Parathyroid adenoma (tissue), 2 donors: Measurements from ENCODE around the gene EIF4G1.

Source experiments
- H2AFZ ChIP-seq: fragments of 300-600 bp; sonication (generic); one replicate; pipeline ENCODE4 v1.7.0; 2017; ENCODE audit warnings: antibody characterized with exemption, mild to moderate bottlenecking
- H3K27ac ChIP-seq: fragments of 300-600 bp; sonication (generic); one replicate; pipeline ENCODE4 v1.7.0; 2017
- H3K27me3 ChIP-seq: fragments of 300-600 bp; sonication (generic); one replicate; pipeline ENCODE4 v1.7.0; 2017; ENCODE audit warnings: low read length; ENCODE audit not compliant: control insufficient read depth, insufficient read depth
- H3K36me3 ChIP-seq: fragments of 300-600 bp; sonication (generic); one replicate; pipeline ENCODE4 v1.7.0; 2017; ENCODE audit warnings: low read length; ENCODE audit not compliant: control insufficient read depth, insufficient read depth
- H3K4me1 ChIP-seq: fragments of 300-600 bp; sonication (generic); one replicate; pipeline ENCODE4 v1.7.0; 2017; ENCODE audit warnings: control low read depth
- H3K4me2 ChIP-seq: fragments of 300-600 bp; sonication (generic); one replicate; pipeline ENCODE4 v1.7.0; 2017; ENCODE audit warnings: low read length
- H3K4me3 ChIP-seq: fragments of 300-600 bp; sonication (generic); one replicate; pipeline ENCODE4 v1.7.0; 2017; ENCODE audit warnings: low read depth, low read length
- H3K79me2 ChIP-seq: fragments of 300-600 bp; sonication (generic); one replicate; pipeline ENCODE4 v1.7.0; 2017; ENCODE audit warnings: control low read depth
- H3K9ac ChIP-seq: fragments of 300-600 bp; sonication (generic); one replicate; pipeline ENCODE4 v1.7.0; 2017; ENCODE audit warnings: mild to moderate bottlenecking
- H3K9me3 ChIP-seq: fragments of 300-600 bp; sonication (generic); one replicate; pipeline ENCODE4 v1.7.0; 2017; ENCODE audit warnings: low read length; ENCODE audit not compliant: control insufficient read depth
- CTCF ChIP-seq: fragments of 300-600 bp; sonication (generic); IDR thresholded peaks from one replicate; pipeline ENCODE4 v1.7.0; 2017; ENCODE audit warnings: antibody characterized with exemption, mild to moderate bottlenecking
- donor health status: primary hyperparathyroidism.

The EIF4G1 gene

GRCh38 chr3:184291738-184292445 is 22.5 kb upstream of the EIF4G1 start:
- no peaks in the 10 kb centered on the region for H3K27me3 ChIP-seq
- H3K27ac ChIP-seq: no peak overlapping the region
- no peak overlapping the region for H3K4me2 ChIP-seq
- H3K4me1 ChIP-seq: no peaks in the 10 kb centered on the region
- H3K4me3 ChIP-seq: no peak overlapping the region
- no peaks in the 10 kb centered on the region for H3K36me3 ChIP-seq
- no peaks in the 10 kb centered on the region for H3K9me3 ChIP-seq
- H3K79me2 ChIP-seq: no peaks in the 10 kb centered on the region
- H3K9ac ChIP-seq: no peak overlapping the region
- H2AFZ ChIP-seq: no peak overlapping the region
- no peak for TF ChIP-seq CTCF

DNA sequence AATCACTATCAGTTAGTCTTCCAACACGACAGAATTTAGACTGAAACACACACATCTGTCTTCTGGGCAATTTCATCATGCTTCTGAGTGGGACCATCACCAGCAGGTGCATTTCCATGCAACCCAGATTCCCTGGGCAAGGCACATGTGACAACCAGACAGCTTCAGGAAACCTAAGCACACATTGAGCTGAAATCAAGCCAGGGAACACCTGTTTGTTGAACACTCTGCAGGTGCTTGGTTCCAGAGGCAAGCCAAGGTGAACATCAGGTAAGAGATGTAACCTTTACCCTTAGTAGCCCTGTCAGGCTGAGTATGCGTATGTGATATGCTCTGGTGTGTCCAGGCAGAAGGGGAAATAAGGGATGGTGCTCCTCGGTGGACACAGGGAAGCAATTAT is 18.6 kb upstream of the EIF4G1 start:
- Histone ChIP-seq H3K79me2 (peaks cover 15% of the 10 kb centered on the region), H3K27ac (no peak overlapping the region), H3K36me3 (no peaks in the 10 kb centered on the region), H3K4me1 (peaks cover 8% of the 10 kb centered on the region), H3K4me2 (no peak overlapping the region), H3K27me3 (no peaks in the 10 kb centered on the region), H3K9ac (no peak overlapping the region), H3K4me3 (no peak overlapping the region), H3K9me3 (no peaks in the 10 kb centered on the region), H2AFZ (no peak overlapping the region)
- no peak for TF ChIP-seq CTCF

- Histone ChIP-seq H3K9ac (no peak overlapping the region), H3K9me3 (no peaks in the 10 kb centered on the region), H3K36me3 (no peaks in the 10 kb centered on the region), H2AFZ (no peak overlapping the region), H3K4me3 (no peak overlapping the region), H3K27me3 (no peaks in the 10 kb centered on the region), H3K79me2 (peaks cover 19% of the 10 kb centered on the region), H3K27ac (no peak overlapping the region), H3K4me2 (no peak overlapping the region), H3K4me1 (peaks cover 8% of the 10 kb centered on the region)
- TF ChIP-seq CTCF: no peak
Observed at GRCh38 chr3:184296616-184297015, 17.8 kb upstream of the EIF4G1 start.

DNA sequence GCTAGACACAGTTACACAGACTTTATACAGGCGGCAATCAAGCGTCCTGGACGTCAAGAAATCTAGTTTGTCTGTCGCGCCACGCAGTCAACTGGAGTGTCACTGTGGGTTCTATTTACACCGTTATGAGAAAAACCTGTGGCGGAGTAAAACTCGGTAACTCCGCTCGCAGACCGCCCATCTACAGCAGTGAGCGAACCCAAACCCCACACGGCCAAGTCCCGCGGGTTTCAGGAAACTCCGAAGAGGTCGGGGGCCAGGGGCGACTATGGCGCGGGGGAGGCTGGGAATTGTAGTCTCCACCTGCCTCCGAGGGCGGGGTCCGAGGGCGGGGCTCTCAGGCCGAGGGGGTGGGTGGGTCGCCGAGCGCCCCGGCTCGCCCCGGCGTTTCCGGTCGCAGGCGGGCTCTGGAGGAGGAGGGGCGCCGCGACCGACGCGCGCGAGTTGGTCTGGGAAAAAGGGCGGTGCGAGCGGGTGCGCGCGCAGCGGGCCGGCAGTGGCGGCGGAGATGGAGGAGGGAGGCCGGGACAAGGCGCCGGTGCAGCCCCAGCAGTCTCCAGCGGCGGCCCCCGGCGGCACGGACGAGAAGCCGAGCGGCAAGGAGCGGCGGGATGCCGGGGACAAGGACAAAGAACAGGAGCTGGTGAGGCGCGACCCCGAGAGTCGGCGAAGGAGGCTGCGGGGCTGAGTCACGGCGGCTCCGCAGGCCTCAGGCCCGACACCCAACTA is 15.5 kb upstream of the EIF4G1 start, which contains the start of gene PSMD2:
Gene PSMD2, plus strand, starts transcription at position 483 of the 729 bp plus-strand sequence. Its CDS starts 26 bp downstream, at position 509.
- no peaks in the 10 kb centered on the region for H3K9me3 ChIP-seq
- H3K4me2 ChIP-seq: peak within 1 kb of the TSS; percentile 98
- peak within 1 kb of the TSS; percentile 98 for H2AFZ ChIP-seq
- peaks cover 20% of the 10 kb centered on the region for H3K79me2 ChIP-seq
- H3K9ac ChIP-seq: peak within 1 kb of the TSS; percentile 85
- peaks cover 8% of the 10 kb centered on the region for H3K4me1 ChIP-seq
- peak within 1 kb of the TSS; percentile 76 for H3K27ac ChIP-seq
- peak within 1 kb of the TSS; percentile 87 for H3K4me3 ChIP-seq
- no peak for TF ChIP-seq CTCF
- no peaks in the 10 kb centered on the region for H3K36me3 ChIP-seq
- H3K27me3 ChIP-seq: no peaks in the 10 kb centered on the region
